HS-5 (cell line): ENCODE data around the gene SLC6A13.
A peak's percentile ranks its signal among the peaks of the same experiment; 100 is the strongest.
"Not testable (repeated sequence)": the region's sequence is repeated elsewhere in the genome, so short reads cannot be mapped to it uniquely, and the experiment has no call there.

ENCODE experiments used
- DNase-seq: peaks from one replicate; pipeline ENCODE4 v3.0.0-alpha.2; 2012; ENCODE audit warnings: low read depth

Gene SLC6A13

GRCh38 chr12:262817-263216 lies at the start of gene SLC6A13:
SLC6A13 (minus strand) TSS chr12:262836; CDS start chr12:260052, 2,784 bp downstream.
- DNase-seq: no peak

- DNase-seq: no peak
Observed at GRCh38 chr12:308511-308910, 45.9 kb upstream of the SLC6A13 start.

GRCh38 chr12:307406-307805 lies 44.8 kb upstream of the SLC6A13 start:
- DNase-seq: no peak

GRCh38 chr12:304805-305204 lies 42.2 kb upstream of the SLC6A13 start:
- no peak for DNase-seq

- DNase-seq: not testable (repeated sequence)
Observed at GRCh38 chr12:302766-303165, 40.1 kb upstream of the SLC6A13 start.

GRCh38 chr12:300166-300565 lies 37.5 kb upstream of the SLC6A13 start:
- not testable (repeated sequence) for DNase-seq

- not testable (repeated sequence) for DNase-seq
Observed at GRCh38 chr12:299511-299910, 36.9 kb upstream of the SLC6A13 start.

GRCh38 chr12:298059-298458 lies 35.4 kb upstream of the SLC6A13 start:
- not testable (repeated sequence) for DNase-seq

GRCh38 chr12:295132-295531 lies 32.5 kb upstream of the SLC6A13 start:
- DNase-seq: no peak

GRCh38 chr12:293199-293598 lies 30.6 kb upstream of the SLC6A13 start:
- no peak for DNase-seq

- peak; percentile 26 for DNase-seq
Observed at GRCh38 chr12:292186-292585, 29.6 kb upstream of the SLC6A13 start.

GRCh38 chr12:291153-291723 lies 28.6 kb upstream of the SLC6A13 start:
- DNase-seq: no peak

- peak; percentile 53 for DNase-seq
Observed at GRCh38 chr12:288687-289086, 26.1 kb upstream of the SLC6A13 start.

GRCh38 chr12:286531-287300 lies 24.1 kb upstream of the SLC6A13 start:
- DNase-seq: no peak

- no peak for DNase-seq
Observed at GRCh38 chr12:278046-278445, 15.4 kb upstream of the SLC6A13 start.

- DNase-seq: no peak
Observed at GRCh38 chr12:275812-276211, 13.2 kb upstream of the SLC6A13 start.

- no peak for DNase-seq
Observed at GRCh38 chr12:273382-273781, 10.7 kb upstream of the SLC6A13 start.

- no peak for DNase-seq
Observed at GRCh38 chr12:272942-273341, 10.3 kb upstream of the SLC6A13 start.

- no peak for DNase-seq
Observed at GRCh38 chr12:271161-271560, 8.5 kb upstream of the SLC6A13 start.

GRCh38 chr12:269191-269590 lies 6.6 kb upstream of the SLC6A13 start:
- DNase-seq: no peak

- no peak for DNase-seq
Observed at GRCh38 chr12:268483-268840, 5.8 kb upstream of the SLC6A13 start.

- DNase-seq: no peak
Observed at GRCh38 chr12:267581-268482, 5.2 kb upstream of the SLC6A13 start.

GRCh38 chr12:265096-265495 lies 2.5 kb upstream of the SLC6A13 start:
- no peak for DNase-seq
